EH (cell line): ENCODE measurements around the gene HOXA11.
A peak's percentile ranks its signal among the peaks of the same experiment; 100 is the strongest.

Source experiments
- DNase-seq: peaks from one replicate; pipeline ENCODE4 v3.0.0-alpha.2; 2015; ENCODE audit warnings: low read depth

HOXA11 gene

GRCh38 chr7:27185013-27185853 is at the start of gene HOXA11:
Gene HOXA11, minus strand, starts transcription at chr7:27185232. Its CDS starts 88 bp downstream, at chr7:27185144.
- DNase-seq: peak; percentile 99

DNA sequence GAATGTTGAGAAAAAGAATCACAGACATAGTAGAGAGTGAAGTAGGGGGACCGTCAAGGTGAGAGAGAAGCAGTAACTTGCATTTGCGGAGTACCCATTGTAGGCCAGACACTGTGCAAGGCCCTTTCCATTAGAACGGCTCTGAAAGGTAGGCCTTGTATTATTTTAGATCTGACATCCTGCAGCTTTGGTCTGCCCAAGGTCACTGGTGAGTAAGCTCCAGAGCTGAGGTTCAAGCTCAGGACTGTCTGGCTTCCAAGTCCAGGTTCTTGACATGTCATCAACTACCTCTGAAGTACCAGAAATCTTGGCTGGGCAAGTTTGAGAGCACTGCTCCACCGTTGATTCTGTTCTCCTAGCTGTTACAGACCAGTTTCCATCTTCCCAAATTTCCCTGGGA is 44.4 kb upstream of the HOXA11 start:
- no peak for DNase-seq

- DNase-seq: no peak
These were observed 40.2 kb upstream of the HOXA11 start for GRCh38 chr7:27224983-27225934.

DNA sequence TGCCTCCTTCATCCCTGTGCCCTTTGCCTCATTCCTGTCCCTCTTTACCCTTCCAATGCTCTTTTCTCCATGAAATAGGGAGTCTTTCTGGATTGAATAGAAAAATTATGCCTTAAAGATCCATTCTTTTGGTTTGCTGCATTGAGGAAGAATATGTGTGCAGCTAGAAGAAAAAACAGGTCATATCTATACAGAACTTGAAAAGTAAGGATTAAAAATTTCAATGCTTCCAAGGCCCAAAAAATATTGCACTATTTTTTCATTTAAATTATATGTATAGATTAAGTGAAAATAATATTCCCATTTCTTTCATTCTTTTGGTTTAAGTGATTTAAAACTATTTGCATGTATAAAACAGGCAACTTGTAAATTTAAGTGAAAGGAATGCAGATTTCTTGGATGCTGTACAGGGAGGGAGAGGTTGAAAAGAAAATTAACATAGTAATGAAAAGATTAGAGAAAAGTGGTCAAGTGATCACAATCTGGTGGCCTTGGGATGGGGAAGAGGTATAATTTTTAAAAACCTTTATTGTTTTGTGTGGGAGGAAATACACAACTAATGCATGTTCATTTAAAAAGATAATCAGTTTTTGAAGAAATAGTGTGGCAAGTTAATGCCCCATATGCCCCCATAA is 39.0 kb upstream of the HOXA11 start:
- DNase-seq: no peak

- no peak for DNase-seq
These were observed 36.3 kb upstream of the HOXA11 start for GRCh38 chr7:27221201-27221797.

DNA sequence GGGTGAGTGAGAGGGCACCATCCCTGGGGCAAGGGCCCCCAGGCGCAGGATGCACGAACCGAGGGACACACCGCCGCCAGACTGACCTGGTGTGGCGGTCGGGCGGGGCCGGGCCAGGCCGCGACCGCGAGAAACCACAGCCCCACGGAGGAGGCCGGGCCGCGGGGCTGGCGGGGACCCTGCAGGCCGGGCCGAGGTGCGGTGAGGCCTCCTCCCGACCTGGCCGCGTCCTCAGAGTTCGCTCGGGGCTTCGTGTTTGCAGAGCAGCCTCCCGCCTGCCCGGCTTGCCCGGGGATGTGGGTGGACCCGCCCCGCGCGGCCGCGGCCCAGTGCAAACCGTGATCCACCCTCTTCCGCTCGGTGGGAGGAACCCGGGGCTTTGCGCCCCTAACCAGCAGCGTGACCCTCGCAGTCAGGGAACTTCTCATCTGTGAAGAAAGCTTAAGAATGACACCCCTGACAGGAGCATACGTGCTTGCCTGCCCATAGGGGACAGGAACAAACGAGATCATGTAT is 35.5 kb upstream of the HOXA11 start:
- no peak for DNase-seq

DNA sequence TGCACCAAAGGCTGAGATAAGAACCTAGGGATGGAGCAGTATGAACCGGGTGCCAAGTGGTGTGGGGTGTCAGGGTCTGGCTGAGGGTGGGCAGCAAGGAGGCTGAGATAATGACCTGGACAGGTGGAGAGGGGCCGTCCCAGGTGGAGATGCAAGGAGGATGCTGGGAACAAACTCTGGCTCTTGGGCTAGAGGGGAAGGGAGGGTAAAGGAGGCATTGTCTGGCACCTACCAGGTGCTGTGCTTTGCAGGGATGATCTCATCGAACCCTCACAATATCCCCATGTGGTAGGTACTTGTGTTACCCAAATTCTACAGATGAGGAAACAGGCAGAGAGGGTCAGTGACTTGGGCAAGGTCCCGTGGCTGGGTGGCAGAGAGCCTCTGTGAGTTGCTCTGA is 34.8 kb upstream of the HOXA11 start:
- DNase-seq: no peak

DNA sequence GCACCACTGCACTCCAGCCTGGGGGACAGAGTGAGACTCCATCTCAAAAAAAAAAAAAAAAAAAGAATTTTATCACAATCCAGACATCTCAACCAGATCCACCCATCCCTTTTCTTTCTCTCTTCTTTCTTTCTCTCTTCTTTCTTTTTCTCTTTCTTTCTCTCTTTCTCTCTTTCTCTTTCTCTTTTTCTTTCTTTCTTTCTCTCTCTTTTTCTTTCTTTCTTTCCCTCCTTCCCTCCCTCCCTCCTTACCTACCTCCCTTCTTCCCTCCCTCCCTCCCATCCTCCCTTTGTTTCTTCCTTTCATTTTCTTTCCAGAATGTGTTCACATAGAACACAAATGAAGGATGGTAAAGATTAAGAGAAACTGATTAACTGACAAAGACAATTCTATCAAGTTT is 32.9 kb upstream of the HOXA11 start:
- DNase-seq: no peak

GRCh38 chr7:27215356-27215755 is 30.3 kb upstream of the HOXA11 start:
- DNase-seq: no peak

DNA sequence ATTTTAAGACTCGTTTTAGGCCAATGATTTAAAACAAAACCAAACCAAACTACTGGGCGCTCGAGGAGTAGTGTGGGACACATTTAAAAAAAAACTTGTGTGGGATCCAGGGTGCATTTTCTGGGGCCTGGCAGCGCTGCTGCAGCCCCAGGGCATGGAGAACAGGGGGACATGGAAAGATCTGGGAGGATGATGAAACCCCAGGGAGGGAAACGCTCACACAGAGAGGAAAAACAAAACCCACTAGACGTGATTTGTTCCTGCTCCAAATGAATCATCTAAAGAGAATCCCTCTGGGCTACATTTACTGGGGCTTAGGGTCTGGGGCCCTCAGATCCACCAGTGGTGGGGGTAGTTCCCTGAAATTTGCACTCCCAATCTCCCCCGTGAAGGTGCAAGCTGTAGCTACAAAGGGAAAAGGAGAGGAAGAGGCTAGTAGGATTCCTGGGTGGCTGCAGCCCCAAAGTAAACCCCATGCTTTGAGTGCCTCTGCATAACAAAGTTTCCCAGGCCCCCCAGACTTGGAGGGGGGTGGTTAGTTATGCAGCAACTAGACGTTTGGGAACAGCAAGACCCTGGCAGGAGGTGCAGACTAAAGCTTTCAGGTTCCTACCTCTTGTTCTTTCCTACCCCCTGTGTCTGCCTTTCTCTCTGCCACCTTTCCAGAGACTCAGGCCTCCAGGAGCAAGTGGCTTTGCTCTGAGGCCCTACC is 29.4 kb upstream of the HOXA11 start:
- peak; percentile 67 for DNase-seq

- no peak for DNase-seq
These were observed 28.6 kb upstream of the HOXA11 start for GRCh38 chr7:27213433-27214238.

- DNase-seq: no peak
These were observed 27.7 kb upstream of the HOXA11 start for GRCh38 chr7:27212497-27213432.

DNA sequence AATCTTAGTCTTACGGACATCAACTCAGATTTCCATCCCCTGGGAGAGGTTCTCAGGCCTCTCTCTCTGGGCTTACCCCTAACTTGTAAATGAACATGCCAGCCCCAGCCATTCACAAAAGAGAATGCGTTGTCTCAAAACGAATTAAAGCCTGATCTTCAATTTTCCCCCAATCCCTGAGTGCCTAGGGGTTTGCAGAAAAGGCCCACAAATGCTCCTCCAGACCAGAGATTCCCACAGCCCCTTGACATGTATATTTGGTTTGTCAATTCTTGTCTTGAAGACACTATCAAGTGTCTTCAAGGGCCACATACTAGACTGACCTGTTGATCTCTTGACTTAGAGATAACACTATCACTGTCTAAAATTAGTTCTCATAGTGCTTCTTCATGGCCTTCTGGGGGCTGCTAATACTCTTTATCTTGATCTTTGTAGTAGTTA is 26.8 kb upstream of the HOXA11 start:
- no peak for DNase-seq

DNA sequence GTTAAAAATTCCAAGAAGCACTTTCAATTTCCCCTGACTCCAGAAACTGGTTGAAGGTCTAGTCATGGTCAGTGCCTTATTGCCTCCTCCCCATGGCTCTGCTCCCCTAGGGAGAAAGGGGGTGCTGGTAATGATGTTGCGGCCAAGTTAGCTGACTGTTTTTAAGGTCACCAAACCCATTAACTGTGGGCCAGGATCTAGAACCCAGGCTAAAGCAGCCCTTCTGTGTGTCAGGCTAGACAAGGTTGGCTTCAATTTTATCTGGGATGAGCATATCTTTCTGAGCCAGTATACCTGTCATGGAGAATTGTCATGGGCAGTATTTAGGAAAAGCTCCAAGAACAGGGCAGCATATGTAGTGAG is 26.0 kb upstream of the HOXA11 start:
- no peak for DNase-seq

DNA sequence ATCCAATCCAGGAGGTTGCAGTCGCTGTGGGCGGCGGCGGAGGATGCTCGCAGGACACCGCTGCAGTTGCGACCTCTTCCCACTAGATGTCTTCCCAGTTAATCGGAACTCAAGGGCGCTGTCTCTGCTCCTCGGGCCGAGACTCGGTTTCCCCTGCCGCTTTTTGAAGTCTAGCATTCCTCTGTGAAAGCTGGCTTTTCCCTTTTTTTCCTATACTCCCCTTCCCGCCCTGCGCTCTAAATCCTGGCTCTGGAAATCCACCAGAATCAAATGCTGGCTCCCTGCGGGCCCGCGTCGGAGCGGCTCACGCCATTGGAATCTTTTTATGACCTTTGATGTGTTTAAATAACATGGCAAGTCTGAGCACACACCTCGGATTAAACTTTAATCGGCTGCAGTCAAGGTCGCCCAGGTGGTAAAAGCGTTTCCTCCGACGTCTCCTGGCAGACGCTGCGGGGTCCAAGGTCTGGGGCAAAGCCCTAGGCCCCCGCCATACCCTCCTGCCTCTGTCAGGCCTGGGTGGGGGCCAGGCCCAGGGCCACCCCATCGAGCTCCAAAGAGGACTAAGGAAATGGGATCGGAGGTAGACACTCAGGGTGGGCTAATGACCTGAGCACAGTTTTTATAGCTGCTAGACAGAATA is 25.5 kb upstream of the HOXA11 start:
- DNase-seq: peak; percentile 24

DNA sequence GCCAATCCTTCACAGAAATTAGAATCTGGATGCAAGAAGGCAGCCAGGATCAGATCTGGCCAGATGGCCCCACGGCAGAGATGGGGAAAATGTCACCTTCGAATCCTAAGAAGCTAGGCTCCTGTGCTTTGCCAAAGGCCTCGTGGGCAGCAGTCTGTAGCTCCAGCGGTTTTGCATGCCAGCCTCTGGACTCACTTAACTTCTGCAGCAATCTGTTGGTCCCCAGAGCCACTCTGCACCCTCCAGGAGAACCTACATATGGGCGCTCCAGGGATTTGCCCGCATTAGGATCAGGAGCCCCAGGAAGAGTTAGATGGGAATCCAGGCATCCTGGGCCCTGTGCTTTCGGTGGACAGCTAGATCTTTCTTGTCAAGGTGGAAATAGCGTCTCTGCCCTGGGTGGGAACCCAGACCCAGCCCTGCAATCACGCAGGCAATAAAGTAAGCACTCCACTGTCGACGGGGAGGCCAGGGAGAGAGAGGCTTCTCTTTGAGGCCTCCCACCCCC is 25.0 kb upstream of the HOXA11 start:
- DNase-seq: no peak

DNA sequence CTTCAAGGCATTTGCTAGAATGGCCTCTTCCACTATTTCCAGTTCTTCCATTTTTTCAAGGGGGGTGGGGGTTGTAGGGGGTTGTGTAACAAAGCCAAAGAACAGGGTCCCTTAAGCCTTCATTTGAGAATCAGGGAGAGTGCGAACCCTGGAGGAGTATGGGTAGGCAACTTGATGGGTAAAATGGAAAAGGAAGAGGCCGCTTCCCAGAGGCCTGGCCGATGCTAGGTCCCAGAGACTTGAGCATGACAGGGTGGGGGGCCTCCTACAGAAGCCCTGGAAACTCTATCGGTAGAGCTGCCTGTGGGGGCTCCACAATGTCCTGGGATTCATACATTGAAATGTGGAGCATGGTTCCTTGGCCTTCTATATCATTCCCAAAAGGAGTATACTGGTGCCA is 24.0 kb upstream of the HOXA11 start:
- DNase-seq: no peak

DNA sequence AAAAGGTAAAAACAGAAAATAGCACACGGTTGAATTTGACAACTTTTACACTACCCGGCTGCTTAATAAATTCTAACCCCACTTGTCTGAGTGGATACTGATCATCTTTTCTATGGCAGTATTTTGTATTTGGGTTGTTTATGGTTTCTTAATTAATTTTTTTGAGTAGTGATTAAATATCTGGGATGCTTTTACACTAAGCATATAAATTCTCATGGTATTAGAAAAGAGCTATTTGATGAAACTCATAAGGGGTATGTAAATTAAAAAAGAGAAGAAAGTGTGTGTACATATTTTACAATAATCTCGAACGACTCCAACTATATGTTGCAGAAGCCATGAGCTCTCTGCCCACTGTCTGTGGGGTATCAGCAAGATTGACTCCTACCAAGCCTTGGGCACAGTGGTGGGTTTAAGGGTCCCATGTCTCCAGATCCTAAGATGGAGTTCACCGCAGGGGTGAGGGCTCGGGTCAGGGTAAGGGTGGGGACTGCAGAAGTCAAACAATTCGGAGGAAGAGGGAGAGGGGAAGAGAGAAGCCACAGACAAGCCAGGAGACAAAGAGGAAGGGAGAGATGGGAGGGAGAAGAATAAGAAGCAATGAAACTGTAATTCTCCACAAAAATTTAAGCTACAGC is 22.4 kb upstream of the HOXA11 start:
- DNase-seq: no peak
